GM18526 (cell line): ENCODE data around the gene DPAGT1.
A peak's percentile ranks its signal among the peaks of the same experiment; 100 is the strongest.

Source experiments
- POLR2A ChIP-seq: IDR thresholded peaks from 3 replicates; pipeline ENCODE4 v1.6.1; 2011; ENCODE audit not compliant: insufficient read length; ENCODE audit errors: extremely low read depth

Gene DPAGT1

DNA sequence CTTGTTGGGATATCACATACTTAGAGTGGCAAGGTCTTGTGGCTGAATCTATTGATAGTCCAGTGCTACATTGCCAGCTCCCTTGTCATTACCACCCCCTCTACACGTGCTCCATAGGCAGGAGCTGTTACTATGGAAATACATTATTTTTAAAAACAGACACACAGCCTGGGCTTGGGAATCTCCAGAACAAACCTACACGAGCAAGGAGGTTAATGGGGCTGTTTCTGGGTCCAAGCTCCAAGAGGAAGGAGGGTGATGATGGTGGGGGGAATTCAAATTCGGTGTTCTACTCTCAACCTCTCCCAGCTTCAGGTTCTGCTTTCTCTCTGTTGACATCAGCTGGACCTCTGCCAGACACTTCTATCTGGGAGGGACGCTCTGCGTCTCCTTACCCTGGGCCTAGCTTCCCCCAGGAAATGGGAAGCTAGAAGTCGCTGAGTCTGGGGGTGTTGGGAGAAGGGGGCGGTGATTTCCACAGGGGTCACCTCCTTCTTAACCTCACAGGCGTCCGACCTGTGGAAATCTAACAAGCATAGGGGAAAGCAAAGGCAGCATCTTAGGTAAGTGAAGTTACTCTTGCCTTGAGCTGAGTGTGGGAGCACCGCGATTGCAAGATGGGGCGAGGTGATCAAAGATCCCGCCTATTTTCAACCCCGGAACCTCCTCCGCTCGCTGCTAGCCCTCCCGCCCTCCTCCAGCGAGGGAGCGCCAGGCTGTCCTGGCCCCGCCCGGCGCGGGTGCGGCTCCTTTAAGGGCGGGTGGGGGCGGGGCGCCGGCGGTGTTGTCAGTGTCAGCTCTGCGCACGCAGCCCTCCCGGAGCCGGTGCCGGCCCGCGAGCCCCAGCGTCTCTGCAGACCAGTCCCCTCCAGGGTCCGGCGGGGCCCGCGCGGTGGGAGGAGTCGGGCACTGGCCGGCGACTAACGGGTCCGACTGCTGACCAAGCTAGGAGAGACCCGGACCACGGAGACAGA lies 5.2 kb upstream of the DPAGT1 start, which contains the start of gene C2CD2L:
Gene C2CD2L, plus strand, starts transcription at position 781 of the 974 bp plus-strand sequence. CDS start 398 bp downstream, outside the sequence.
- TF ChIP-seq POLR2A, result peak; percentile 74

DNA sequence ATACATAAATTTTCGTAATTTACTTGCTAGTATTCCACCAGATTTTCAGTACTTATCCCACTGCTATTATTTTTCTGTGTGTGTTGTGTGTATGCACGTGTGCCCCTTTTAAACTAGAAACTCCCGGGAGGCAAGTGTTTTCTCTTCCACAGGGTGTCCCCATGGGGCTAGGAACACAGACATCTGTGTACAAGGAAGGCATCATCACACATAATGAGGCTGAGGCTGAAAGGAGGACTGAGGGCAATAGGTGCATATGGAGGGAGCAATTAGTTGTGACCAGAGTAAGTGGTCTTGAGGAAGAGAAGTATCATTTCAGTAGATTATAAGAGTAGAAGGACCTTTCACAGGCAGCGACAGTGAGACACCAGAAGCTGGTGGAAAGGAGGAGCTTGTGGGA lies 2.1 kb upstream of the DPAGT1 start:
- no peak for TF ChIP-seq POLR2A

DNA sequence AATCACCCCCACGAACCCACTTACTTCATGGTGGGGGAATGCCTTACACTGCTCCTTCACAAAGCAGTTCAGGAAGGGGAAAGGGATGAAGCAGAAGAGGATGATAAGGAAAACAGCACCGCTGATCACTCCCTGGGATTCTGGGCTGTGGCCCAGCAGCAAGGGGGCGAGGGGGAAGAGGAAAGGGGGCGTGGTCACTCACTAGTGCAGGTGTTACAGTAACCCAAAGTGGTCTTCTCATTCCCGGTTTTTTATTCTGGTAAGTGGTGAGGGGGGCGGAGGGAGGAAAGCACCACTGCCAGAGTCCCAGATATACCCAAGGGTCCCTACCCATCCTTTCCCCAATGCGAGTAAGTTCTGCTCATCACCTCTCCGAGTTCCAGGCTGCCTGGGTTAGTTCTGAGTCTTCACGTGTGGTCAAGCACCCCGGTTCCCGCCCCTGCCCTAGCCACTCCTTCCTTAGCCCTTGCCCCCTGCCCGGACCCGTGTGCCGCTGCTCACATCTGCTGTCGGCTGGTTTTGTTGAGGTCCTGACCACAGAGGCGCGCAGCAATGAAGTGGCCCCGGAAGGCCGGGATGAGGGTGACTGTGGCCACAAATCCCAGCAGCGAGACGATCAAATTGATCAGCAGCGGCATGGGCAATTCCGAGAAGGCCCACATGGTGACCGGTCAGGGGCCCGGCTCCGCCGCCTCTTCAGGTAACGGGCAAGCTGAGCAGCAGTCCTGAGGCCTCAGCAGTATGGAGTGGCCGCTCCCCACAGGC lies 477 bp downstream of the DPAGT1 start:
- no peak for TF ChIP-seq POLR2A

DNA sequence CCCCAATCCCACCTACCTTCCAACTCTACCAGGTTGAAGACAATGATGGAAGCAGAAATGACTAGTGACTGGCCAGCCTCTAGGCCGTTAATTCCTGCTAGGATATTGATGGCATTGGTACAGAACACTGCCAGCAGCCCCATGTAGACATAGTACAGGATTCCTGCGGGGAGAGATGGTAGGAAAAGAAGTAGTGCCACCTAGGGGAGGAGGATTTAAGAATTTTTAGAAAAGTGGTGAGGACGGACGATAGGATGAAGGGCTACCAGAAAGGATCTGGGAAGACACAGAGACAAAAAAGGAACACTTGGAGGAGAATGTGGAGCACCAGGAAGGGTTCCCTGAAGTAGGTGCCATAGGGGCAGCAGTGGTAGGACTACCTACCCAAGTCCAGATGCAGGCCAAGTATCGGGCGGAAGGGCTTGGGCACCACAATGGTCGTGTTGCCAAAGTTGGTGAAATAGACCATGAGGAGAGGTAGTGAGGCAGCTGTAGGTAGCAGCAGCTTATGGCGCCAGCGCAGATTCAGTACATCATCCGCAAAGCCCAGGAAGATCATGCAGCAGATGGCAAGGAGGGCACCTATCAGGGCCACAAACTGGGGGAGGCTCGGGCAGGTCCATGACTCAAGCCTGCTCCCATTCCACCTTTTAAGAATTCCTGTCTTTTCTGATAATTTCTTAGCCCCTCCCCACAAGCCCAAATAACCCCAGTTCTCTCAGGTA lies 1.2 kb downstream of the DPAGT1 start:
- no peak for TF ChIP-seq POLR2A

DNA sequence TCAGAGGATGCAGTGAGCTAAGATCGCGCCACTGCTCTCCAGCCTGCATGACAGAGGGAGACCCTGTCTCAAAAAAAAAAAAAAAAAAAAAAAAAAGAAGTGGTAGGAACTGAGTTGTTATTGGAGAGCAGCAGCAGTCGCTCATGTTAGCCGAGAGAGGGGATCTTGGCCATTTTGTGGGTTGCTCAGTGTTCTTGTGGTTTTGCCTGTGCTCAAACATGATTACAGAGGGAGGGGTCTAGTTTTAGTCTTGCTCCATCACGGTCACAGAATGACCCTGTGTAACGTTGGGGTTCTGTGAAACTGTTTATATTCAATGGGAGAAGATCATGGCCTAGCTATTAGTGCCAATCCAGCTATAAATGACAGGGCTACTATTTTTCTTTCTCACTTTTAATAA lies 1.9 kb downstream of the DPAGT1 start:
- TF ChIP-seq POLR2A, result no peak

DNA sequence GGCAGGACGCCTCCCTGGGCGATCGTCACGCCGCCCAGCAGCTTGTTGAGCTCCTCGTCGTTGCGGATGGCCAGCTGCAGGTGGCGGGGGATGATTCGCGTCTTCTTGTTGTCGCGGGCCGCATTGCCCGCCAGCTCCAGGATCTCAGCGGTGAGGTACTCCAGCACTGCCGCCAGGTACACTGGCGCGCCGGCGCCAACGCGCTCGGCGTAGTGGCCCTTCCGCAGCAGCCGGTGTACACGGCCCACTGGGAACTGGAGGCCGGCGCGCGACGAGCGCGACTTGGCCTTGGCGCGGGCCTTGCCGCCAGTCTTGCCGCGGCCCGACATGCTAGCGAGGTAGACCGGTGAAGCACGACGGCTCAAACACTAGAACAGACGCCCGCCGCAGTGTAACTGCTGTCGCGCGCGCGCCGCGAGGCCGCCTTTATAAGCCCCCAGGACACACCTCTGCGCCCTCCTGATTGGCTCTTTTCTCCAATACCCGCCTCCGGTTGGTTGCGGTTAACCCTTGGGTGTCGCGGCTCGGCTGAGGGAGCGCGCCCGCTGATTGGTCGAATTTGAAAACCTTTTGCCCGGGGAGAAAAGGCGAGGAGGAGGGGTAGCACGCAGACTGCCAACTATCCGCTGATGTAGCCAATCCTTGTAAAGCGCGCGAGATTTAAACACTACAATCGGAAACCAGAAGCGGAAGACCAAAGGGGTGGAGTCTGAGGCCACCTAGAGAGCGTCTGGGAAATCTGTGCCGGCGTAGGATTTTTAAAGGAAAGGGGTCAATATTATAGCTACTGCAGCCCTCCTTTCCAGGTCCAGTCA lies 6.4 kb downstream of the DPAGT1 start:
- TF ChIP-seq POLR2A, result peak; percentile 100

DNA sequence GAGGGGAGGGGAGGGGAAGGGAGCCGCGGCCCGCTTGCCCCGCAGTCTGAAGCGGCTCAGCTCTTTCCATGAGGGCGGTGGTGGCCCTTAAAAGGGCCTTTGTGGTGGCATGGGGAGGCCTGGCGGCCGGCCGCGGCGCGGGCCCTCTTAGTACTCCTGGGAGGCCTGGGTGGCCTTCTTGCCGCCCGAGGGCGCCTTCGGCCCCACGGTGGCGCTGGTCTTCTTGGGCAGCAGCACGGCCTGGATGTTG lies 6.9 kb downstream of the DPAGT1 start:
- TF ChIP-seq POLR2A, result no peak

DNA sequence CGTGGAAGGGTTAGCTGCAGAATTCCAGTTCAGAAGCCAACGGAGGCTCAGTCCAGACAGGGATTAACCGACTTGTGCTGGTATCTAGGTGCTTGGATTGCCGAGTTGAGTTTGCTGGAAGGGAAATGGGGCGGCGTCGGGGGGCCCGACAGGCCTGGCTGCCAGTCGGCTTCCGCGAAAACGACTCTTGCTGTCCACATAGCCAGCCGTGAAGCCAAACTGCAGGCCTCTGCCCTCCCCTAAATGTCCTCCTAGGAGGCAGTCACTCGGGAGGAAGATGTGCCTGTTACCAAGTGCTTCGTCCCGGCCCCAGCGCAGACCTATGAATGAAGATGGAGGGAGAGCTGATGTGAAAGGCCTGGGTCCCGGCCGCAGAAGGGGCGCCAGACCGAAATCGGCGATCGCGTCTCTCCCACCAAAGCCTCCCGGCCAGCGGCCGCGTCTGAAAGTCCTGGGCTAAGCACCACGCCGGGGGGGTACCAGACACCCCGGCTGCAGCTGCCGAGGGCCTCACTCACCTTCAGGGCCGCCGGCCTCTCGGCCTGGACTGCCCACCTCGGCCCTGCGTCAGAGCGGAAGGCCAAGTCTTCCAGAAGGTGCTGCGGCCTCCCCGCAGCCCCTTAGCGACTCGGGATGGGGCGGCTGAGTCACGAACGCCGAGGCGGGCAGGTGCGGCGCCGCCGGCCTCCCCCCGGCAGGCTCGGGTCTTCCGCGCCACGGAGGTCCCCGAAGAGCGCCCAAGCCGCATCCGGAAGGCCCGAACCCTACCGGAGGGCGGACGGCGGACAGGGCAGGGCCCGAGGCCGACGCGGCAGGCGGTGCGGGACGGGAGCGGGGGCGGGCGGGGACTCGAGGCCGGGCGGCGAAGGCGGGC lies 7.5 kb downstream of the DPAGT1 start:
- TF ChIP-seq POLR2A, result peak; percentile 15

DNA sequence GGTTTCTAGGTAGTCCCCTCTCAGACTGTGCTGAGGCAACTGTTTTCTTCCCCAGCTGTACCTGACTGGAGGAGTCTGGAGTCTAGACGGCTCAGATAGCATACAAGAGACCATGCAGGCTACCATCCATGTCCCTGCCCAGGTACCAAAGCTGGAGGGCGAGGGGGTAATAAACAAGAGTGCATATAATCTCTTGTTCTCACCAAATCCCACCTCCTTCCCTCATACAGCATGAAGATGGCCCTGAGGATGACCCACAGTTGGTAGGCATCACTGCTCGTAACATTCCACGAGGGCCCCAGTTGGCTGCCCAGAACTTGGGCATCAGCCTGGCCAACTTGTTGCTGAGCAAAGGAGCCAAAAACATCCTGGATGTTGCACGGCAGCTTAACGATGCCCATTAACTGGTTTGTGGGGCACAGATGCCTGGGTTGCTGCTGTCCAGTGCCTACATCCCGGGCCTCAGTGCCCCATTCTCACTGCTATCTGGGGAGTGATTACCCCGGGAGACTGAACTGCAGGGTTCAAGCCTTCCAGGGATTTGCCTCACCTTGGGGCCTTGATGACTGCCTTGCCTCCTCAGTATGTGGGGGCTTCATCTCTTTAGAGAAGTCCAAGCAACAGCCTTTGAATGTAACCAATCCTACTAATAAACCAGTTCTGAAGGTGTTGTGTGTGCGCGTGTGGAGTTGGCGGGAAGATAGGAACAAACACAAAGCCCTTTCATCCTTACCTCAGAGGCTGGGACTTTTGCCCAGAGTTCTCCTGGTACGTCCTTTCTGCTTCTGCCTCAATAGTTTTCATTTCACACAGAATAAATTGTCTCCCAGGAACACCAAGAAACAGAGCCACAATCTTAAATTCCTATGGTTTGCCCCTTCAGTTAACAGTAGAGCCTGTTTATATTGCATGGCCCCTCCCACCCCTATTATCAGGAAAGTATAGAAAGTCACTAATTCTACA lies 8.5 kb downstream of the DPAGT1 start:
- TF ChIP-seq POLR2A, result no peak

DNA sequence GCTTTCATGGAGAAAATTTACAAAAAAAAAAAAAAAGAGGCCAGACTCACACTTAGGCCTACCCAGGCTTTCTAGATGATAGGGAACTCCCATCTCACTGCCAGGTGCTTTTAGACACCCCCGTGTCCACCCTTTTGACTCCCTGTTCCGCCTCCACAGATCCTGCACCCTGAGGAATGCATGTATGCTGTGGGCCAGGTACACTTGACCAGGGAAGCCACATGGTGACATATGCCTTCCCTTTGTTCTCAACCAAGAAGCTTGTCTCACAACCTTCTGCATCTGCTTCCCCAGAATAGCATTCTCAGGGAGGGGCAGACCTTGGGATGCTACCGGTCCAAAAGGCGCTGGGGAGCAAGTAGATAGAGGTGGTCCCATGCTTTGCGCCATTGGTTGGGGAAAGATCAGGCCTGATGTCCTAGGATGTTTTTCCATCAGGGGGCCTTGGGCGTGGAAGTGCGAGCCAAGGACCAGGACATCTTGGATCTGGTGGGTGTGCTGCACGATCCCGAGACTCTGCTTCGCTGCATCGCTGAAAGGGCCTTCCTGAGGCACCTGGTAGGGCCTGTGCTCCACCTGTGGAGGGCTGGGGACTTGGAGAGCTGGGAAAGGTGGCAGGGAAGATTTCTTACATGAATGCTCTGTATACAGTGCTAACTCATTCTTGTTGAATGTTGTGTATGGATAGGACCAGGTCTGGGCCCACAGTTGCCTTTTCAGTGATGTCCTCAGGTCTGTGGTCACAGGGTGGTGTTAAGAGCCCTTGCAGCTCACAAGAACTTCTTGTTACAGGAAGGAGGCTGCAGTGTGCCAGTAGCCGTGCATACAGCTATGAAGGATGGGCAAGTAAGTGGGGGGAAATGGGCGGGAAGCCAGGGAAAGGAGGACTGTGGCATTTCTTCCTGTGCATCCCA lies 9.4 kb downstream of the DPAGT1 start:
- peak; percentile 15 for TF ChIP-seq POLR2A

DNA sequence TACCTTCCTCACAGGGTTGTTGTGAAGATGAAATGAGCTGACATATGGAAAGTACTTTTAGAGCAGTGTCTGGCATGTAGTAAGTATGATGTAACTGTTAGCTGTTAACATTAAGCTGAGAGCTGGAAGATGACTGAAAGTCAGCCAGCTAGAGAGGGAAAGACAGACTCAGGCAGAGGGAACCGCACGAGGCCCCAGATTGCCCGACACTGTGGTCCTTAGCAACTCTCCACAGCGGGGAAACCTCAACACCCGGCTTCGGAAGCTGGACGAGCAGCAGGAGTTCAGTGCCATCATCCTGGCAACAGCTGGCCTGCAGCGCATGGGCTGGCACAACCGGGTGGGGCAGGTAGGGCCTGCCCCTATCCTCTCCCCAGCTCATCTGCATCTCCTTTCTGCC lies 10.5 kb downstream of the DPAGT1 start:
- no peak for TF ChIP-seq POLR2A

DNA sequence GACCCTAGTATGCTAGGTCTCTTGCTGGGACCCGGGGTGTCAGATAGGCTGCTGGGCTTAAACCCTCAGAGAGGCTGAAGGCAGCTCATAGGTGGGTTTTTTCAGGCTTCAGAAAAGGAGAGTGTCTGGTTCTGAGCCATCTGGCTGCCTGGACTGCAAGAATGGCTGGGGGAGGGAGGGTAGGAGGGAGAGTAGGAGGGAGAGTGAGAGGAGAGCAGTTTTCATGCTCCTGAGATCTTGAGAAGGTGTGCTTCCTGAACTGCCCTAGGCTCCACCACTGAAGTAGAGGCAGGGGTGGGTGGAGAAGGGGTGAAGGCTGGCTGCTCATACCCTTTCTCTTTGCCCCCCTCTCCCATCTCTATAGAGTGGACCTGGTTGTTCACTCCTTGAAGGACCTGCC lies 12.3 kb downstream of the DPAGT1 start:
- no peak for TF ChIP-seq POLR2A
